GM12801 (cell line): ENCODE data around the gene SPACA1.

Experiments used
- TF ChIP-seq, protein P1 (sequence below): IDR thresholded peaks from one replicate; pipeline ENCODE4 v1.5.1; 2011; ENCODE audit warnings: control low read depth; ENCODE audit not compliant: insufficient read length; ENCODE audit errors: extremely low read depth

Gene SPACA1

DNA sequence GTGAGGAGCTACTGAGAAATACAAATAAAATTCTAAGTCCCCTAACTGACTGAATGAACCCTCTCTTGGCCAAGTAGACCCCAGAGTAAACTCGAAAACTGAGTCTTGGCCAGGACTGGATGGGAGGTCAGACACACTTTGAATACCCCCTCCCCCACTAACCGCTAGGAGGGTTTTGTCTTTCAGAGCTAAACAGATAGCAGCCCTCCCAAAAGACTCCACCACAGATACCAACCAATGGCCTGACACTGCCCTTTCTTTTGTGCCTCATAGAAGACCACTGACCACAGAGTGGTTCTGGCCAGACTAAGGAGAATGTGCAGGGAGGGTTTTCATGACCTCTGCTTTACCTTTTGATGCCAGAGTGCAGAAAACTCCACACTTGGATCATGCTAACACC, 42.1 kb downstream of the SPACA1 start:
- TF ChIP-seq, protein P1, sequence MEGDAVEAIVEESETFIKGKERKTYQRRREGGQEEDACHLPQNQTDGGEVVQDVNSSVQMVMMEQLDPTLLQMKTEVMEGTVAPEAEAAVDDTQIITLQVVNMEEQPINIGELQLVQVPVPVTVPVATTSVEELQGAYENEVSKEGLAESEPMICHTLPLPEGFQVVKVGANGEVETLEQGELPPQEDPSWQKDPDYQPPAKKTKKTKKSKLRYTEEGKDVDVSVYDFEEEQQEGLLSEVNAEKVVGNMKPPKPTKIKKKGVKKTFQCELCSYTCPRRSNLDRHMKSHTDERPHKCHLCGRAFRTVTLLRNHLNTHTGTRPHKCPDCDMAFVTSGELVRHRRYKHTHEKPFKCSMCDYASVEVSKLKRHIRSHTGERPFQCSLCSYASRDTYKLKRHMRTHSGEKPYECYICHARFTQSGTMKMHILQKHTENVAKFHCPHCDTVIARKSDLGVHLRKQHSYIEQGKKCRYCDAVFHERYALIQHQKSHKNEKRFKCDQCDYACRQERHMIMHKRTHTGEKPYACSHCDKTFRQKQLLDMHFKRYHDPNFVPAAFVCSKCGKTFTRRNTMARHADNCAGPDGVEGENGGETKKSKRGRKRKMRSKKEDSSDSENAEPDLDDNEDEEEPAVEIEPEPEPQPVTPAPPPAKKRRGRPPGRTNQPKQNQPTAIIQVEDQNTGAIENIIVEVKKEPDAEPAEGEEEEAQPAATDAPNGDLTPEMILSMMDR = no peak

DNA sequence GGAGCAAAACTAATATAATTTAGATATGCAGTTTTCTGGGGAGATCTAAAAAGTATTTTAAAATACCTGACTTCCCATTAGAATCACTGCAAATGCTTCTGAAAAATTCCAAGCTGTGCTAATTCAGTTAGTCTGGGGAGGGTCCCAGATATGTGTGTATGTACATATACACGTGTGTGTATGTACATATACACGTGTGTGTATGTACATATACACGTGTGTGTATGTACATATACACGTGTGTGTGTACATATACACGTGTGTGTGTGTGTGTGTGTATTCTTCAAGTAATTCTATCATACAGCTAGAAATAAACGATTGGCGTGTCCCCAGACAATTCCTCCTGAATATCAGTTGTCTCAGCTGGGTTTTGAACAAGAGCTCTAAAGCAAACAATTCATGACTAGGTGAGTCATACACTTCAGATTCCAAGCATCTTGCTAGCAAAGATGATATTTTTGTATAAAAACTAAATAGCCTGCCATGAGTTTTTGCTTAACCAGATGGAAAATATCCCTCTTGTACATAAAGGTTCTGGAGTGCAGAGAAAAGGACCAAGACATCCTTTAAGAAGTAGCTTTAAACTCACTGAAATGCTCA, 58.2 kb downstream of the SPACA1 start:
- TF ChIP-seq, protein P1 = no peak

DNA sequence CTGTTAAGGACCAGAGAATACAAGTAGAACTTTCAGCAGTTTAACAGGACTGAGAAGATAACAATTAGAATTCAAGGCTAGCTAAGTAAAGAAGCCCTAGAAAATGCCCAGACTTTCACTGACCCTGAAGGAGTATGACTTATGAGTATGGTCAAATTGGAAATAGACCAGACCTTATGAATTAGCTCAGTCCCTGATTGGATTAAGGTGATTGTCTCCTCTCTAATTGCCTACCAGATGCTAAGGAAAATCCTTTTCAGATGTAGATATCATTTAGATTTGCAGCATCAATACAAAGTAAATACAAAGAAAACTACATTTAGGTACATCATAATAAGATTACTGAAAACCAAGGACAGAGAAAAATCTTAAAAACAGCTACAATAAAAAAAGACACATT, 59.6 kb downstream of the SPACA1 start:
- TF ChIP-seq, protein P1 = no peak

DNA sequence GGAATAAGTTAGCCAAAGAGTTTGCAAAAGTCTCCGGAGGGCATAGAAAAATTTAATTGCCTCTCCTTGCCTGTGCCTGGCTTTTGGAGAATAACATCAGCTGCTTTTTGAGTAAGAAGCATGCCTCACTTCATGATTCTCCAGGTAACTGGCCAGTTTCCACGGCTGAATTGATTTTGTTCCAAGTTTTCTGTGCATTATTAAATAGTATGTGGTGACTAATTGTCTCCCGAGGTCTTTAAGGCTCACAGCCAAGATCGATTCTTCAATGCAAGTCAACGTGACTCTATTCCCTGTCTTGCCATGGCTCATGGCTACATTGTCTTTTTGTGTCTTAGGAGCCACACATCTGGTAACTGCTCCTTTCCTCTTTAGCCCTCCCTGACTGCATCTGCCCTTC, 64.3 kb downstream of the SPACA1 start:
- TF ChIP-seq, protein P1 = no peak

DNA sequence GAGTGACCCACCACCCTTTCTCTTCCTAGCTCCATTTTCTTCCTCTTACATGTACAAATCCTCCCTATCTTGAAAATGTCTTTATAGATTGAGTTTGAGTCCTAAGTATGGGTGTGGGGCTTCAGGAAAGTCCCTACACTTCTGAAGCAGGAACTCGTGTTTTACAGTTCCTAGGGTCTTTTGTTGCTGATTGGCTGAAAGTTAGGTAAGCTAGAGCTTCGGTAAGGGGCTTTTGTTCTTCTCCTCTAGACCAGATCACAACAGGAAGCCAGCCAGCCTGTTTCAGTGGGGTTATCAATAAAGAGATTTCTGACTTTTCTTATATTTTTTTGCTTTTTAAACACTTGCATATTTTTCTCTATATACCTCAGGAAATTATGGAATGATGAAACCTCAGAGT, 67.2 kb downstream of the SPACA1 start:
- TF ChIP-seq, protein P1 = no peak

DNA sequence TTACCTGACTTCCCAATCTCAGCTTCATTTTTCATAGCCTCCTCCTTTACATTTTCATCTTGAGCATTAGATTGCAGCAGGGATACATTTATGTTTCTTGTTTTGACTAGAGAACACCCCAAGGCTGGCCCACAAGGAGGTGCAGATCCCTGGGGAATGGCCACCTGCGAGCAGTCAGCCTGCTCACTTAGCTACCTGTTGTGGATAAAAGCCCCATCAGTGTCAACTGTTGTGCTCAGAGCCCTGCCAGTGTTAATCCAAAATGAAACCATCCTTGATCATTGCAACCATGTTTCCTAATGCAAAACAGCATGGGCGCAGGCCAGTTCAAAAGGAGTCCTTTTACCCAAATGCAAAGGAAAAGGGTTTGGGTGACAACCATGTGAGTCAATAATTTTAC, 67.7 kb downstream of the SPACA1 start:
- TF ChIP-seq, protein P1 = no peak

DNA sequence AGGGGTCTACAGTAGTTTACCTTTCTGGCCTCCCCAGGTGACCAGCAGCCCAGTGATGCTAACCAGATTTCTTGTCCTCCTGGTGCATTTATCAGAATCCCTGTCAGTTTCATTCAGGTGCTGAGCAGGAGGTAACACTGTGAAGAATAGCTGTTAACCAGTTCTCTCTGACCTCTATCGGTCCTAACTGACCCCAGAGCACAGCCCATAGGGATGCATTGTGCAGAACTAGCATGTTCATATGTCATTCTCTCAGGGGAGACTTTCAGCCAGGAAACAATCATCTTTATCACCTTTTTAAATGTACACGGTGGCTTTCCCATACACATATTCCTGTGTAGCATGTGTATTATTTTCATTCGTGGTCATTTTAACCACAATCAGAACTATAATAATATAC, 68.6 kb downstream of the SPACA1 start:
- TF ChIP-seq, protein P1 = no peak
